GM21723 (cell line): Measurements from ENCODE around the gene ZSCAN23.
A peak's percentile ranks its signal among the peaks of the same experiment; 100 is the strongest.
"Not testable (repeated sequence)": the region's sequence is repeated elsewhere in the genome, so short reads cannot be mapped to it uniquely, and the experiment has no call there.

ENCODE experiments used
- ATAC-seq: cut with Tn5 transposase; IDR thresholded peaks from one replicate; pipeline ENCODE4 v1.9.1; 2021; ENCODE audit warnings: mild to moderate bottlenecking, moderate library complexity; ENCODE audit not compliant: unreplicated experiment

The ZSCAN23 gene

GRCh38 chr6:28443112-28443773 lies at the start of gene ZSCAN23:
Gene ZSCAN23 (minus strand): TSS chr6:28443491. CDS start chr6:28436266, 7,225 bp downstream.
- ATAC-seq, result peak; percentile 91

- ATAC-seq, result no peak
Observed at GRCh38 chr6:28491984-28492317, 48.7 kb upstream of the ZSCAN23 start.

- peak; percentile 35 for ATAC-seq
Observed at GRCh38 chr6:28490205-28490890, 47.1 kb upstream of the ZSCAN23 start.

GRCh38 chr6:28489366-28490204 lies 46.3 kb upstream of the ZSCAN23 start:
- peak; percentile 81 for ATAC-seq

GRCh38 chr6:28488916-28489365 lies 45.6 kb upstream of the ZSCAN23 start:
- ATAC-seq, result no peak

GRCh38 chr6:28486988-28487742 lies 43.9 kb upstream of the ZSCAN23 start:
- no peak for ATAC-seq

- ATAC-seq, result no peak
Observed at GRCh38 chr6:28486533-28486932, 43.2 kb upstream of the ZSCAN23 start.

- no peak for ATAC-seq
Observed at GRCh38 chr6:28485482-28485881, 42.2 kb upstream of the ZSCAN23 start.

GRCh38 chr6:28480253-28480932 lies 37.1 kb upstream of the ZSCAN23 start:
- ATAC-seq, result no peak

GRCh38 chr6:28478518-28478917 lies 35.2 kb upstream of the ZSCAN23 start:
- no peak for ATAC-seq

GRCh38 chr6:28474441-28475219 lies 31.3 kb upstream of the ZSCAN23 start:
- peak; percentile 80 for ATAC-seq

GRCh38 chr6:28469153-28469745 lies 26.0 kb upstream of the ZSCAN23 start:
- not testable (repeated sequence) for ATAC-seq

GRCh38 chr6:28468056-28468455 lies 24.8 kb upstream of the ZSCAN23 start:
- no peak for ATAC-seq

- no peak for ATAC-seq
Observed at GRCh38 chr6:28462401-28462800, 19.1 kb upstream of the ZSCAN23 start.

- no peak for ATAC-seq
Observed at GRCh38 chr6:28458568-28458967, 15.3 kb upstream of the ZSCAN23 start.

- no peak for ATAC-seq
Observed at GRCh38 chr6:28449056-28449455, 5.8 kb upstream of the ZSCAN23 start.

- not testable (repeated sequence) for ATAC-seq
Observed at GRCh38 chr6:28447512-28447906, 4.2 kb upstream of the ZSCAN23 start.

GRCh38 chr6:28446818-28447511 lies 3.7 kb upstream of the ZSCAN23 start:
- ATAC-seq, result no peak

GRCh38 chr6:28444759-28445158 lies 1.5 kb upstream of the ZSCAN23 start:
- ATAC-seq, result not testable (repeated sequence)
